ENCODE measurements around the gene SRC. TPM values are rescaled to one million over a fixed set of nuclear protein-coding genes. Genes with fewer than 3 reads are reported as not detected.

The SRC gene
- total and polyA plus RNA-seq, 2 experiments from 2014 or later, result 8.0 to 25.9 TPM

DNA sequence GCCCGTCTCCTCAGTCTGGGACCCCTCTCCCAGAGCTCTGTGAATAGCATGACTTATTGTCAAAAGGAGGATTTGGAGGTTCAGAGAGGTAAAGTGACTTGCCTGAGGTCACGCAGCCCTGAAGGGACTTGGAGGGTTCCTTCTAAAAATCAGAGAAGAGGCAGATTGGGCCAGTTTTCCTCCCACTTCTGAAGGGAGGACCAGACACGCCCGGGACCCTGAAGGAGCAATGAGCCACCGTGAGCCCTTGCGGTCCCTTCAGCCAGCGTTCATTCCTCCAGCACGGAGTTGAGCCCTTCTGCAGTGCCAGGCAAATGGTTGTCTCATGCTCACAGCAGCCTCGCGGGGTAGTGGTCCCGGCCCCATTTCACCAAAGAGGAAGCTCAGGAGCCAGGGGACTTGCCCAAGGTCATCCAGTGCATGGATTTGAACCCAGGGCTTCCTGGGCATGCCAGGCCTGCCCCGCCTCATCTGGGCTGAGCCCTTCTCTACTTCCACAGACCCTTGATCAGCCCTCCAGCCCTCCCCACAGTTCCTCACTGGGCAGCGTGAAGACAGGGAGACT lies 7.4 kb downstream of the SRC start:
- H3K36me3 Mint-ChIP-seq (ENCODE audit: low read depth), result peaks cover 15% of the 10 kb centered on the region; the same call in 1 of the 3 replicates
- Histone ChIP-seq H3K79me2 (replicated peaks; ENCODE audit: insufficient read depth) (peaks cover 85% of the 10 kb centered on the region), H3K4me2 (no peak overlapping the region), H3F3A (replicated peaks; ENCODE audit: low read depth) (no peaks in the 10 kb centered on the region), H3K9me2 (ENCODE audit: insufficient read depth) (no peaks in the 10 kb centered on the region), H2AFZ (no peak overlapping the region), H3K36me3 (ENCODE audit: insufficient read depth) (no peaks in the 10 kb centered on the region), H3K4me3 (no peak overlapping the region), H3K27ac (ENCODE audit: low read depth) (no peak overlapping the region), H3K27me3 (ENCODE audit: insufficient read depth) (no peaks in the 10 kb centered on the region), H3K4me1 (ENCODE audit: insufficient read depth) (no peaks in the 10 kb centered on the region; the same call in 1 of the 2 replicates), H4K20me1 (replicated peaks; ENCODE audit: insufficient read depth) (peaks cover 18% of the 10 kb centered on the region)
- H3K27ac Mint-ChIP-seq, result no peak overlapping the region
- ATAC-seq, result no peak
- H3K27me3 Mint-ChIP-seq (ENCODE audit: insufficient read depth, low read depth, poor library complexity), result peaks cover 11% of the 10 kb centered on the region
- H3K4me3 Mint-ChIP-seq, result no peak overlapping the region
- TF ChIP-seq EZH2phosphoT487 (IDR thresholded peaks at IDR 0.05; ENCODE audit: unreplicated experiment) (no peak), NANOG (IDR thresholded peaks at IDR 0.05; ENCODE audit: borderline replicate concordance) (no peak)
- TF ChIP-seq, protein P1, sequence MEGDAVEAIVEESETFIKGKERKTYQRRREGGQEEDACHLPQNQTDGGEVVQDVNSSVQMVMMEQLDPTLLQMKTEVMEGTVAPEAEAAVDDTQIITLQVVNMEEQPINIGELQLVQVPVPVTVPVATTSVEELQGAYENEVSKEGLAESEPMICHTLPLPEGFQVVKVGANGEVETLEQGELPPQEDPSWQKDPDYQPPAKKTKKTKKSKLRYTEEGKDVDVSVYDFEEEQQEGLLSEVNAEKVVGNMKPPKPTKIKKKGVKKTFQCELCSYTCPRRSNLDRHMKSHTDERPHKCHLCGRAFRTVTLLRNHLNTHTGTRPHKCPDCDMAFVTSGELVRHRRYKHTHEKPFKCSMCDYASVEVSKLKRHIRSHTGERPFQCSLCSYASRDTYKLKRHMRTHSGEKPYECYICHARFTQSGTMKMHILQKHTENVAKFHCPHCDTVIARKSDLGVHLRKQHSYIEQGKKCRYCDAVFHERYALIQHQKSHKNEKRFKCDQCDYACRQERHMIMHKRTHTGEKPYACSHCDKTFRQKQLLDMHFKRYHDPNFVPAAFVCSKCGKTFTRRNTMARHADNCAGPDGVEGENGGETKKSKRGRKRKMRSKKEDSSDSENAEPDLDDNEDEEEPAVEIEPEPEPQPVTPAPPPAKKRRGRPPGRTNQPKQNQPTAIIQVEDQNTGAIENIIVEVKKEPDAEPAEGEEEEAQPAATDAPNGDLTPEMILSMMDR (conservative IDR thresholded peaks at IDR 0.05; ENCODE audit: low read depth in 2 of 2), result no peak
- H3K4me1 Mint-ChIP-seq, result peaks cover 21% of the 10 kb centered on the region
- H3K9me3 Mint-ChIP-seq, result no peaks in the 10 kb centered on the region
- no peak for DNase-seq (ENCODE audit: low spot score)

DNA sequence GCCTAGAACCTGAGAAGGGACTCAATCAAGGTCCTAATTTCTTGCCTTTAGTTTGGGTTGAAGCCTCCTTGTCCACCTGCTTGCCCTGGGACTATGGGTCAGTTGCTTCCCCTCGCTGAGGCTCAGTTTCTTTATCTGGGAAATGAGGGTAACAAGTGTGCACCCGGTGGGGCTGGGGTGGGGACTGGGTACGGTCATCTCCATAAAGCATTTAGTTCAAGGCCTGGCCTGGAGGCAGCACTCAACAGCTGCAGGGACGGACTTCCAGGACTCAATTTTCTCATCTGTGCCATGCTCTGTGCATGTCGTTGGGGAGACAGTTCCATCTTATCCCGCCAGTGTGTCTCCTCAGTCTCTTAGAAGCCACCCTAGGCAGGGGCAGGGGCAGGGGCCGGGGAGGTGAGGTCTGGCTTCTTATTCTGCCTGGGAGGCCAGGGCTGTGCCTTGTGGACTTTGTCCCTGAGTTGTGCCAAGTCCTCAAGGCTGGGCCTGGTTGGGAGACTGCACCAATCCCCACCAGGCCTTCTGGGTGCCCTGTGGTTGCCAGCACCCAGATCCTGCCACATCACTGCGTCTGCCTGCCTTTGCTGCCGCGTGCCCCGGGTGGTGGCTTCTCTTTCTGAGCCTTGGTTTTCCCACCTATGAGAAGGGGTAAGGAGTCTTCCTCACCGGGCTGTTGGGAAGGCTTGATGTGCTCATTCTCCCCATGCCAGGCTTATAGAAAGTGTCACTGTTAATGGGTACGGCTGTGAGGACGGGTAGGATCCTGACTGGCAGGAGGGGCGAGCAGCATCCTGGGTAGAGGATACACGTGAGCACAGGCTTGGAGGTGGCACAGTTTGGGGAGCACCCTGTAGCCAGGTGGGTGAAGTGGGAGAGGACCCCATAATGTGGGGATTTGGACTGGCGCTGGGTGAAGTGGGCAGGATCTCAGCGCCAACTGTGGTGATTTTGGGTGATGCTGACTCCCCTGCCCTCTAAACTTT lies 8.6 kb downstream of the SRC start:
- peaks cover 15% of the 10 kb centered on the region; the same call in 1 of the 3 replicates for H3K36me3 Mint-ChIP-seq (ENCODE audit: low read depth)
- peaks cover 9% of the 10 kb centered on the region for H3K27me3 Mint-ChIP-seq (ENCODE audit: insufficient read depth, low read depth, poor library complexity)
- H3K27me3 ChIP-seq (ENCODE audit: insufficient read depth), result no peaks in the 10 kb centered on the region
- H3K4me1 Mint-ChIP-seq, result peaks cover 20% of the 10 kb centered on the region
- ATAC-seq (no peak), DNase-seq (ENCODE audit: low spot score) (no peak)
- no peak overlapping the region for H3K27ac ChIP-seq (ENCODE audit: low read depth)
- H3F3A ChIP-seq (replicated peaks; ENCODE audit: low read depth), result no peaks in the 10 kb centered on the region
- no peaks in the 10 kb centered on the region for H3K9me2 ChIP-seq (ENCODE audit: insufficient read depth)
- no peak overlapping the region for H3K4me3 Mint-ChIP-seq
- H4K20me1 ChIP-seq (replicated peaks; ENCODE audit: insufficient read depth), result peaks cover 18% of the 10 kb centered on the region
- H3K79me2 ChIP-seq (replicated peaks; ENCODE audit: insufficient read depth), result peaks cover 79% of the 10 kb centered on the region
- peak overlapping the region; percentile 29; the same call in 1 of the 2 replicates for H3K27ac Mint-ChIP-seq
- no peaks in the 10 kb centered on the region for H3K36me3 ChIP-seq (ENCODE audit: insufficient read depth)
- no peak overlapping the region for H2AFZ ChIP-seq
- no peak overlapping the region for H3K4me2 ChIP-seq
- no peaks in the 10 kb centered on the region for H3K9me3 Mint-ChIP-seq
- H3K4me3 ChIP-seq, result no peak overlapping the region
- no peaks in the 10 kb centered on the region; the same call in 1 of the 2 replicates for H3K4me1 ChIP-seq (ENCODE audit: insufficient read depth)
- TF ChIP-seq ZNF114 (CRISPR knock-in tag; IDR thresholded peaks at IDR 0.05), result no peak
- no peak for TF ChIP-seq EZH2 (IDR thresholded peaks at IDR 0.05; ENCODE audit: low read depth, unreplicated experiment)
- TF ChIP-seq, protein P2, sequence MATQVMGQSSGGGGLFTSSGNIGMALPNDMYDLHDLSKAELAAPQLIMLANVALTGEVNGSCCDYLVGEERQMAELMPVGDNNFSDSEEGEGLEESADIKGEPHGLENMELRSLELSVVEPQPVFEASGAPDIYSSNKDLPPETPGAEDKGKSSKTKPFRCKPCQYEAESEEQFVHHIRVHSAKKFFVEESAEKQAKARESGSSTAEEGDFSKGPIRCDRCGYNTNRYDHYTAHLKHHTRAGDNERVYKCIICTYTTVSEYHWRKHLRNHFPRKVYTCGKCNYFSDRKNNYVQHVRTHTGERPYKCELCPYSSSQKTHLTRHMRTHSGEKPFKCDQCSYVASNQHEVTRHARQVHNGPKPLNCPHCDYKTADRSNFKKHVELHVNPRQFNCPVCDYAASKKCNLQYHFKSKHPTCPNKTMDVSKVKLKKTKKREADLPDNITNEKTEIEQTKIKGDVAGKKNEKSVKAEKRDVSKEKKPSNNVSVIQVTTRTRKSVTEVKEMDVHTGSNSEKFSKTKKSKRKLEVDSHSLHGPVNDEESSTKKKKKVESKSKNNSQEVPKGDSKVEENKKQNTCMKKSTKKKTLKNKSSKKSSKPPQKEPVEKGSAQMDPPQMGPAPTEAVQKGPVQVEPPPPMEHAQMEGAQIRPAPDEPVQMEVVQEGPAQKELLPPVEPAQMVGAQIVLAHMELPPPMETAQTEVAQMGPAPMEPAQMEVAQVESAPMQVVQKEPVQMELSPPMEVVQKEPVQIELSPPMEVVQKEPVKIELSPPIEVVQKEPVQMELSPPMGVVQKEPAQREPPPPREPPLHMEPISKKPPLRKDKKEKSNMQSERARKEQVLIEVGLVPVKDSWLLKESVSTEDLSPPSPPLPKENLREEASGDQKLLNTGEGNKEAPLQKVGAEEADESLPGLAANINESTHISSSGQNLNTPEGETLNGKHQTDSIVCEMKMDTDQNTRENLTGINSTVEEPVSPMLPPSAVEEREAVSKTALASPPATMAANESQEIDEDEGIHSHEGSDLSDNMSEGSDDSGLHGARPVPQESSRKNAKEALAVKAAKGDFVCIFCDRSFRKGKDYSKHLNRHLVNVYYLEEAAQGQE (IDR thresholded peaks at IDR 0.05; ENCODE audit: unreplicated experiment), result no peak
- no peak for TF ChIP-seq ZNF331 (CRISPR knock-in tag; IDR thresholded peaks at IDR 0.05; ENCODE audit: low read depth)
